Stromal cell of bone marrow (primary cell): ENCODE data around the gene WWOX.

Source experiments
- DNase-seq: peaks from one replicate; pipeline ENCODE4 v3.0.0-alpha.2; 2012; ENCODE audit warnings: low read depth

WWOX gene

GRCh38 chr16:78438632-78439031 lies 339.2 kb downstream of the WWOX start:
- DNase-seq, result no peak

GRCh38 chr16:78439646-78440045 lies 340.2 kb downstream of the WWOX start:
- no peak for DNase-seq

GRCh38 chr16:78441298-78441697 lies 341.8 kb downstream of the WWOX start:
- no peak for DNase-seq

- peak; percentile 64 for DNase-seq
Measured at GRCh38 chr16:78443542-78444364, 344.3 kb downstream of the WWOX start.

- DNase-seq, result no peak
Measured at GRCh38 chr16:78445818-78446217, 346.4 kb downstream of the WWOX start.

- no peak for DNase-seq
Measured at GRCh38 chr16:78446486-78446885, 347.0 kb downstream of the WWOX start.

GRCh38 chr16:78446992-78447563 lies 347.6 kb downstream of the WWOX start:
- no peak for DNase-seq

GRCh38 chr16:78448658-78449271 lies 349.3 kb downstream of the WWOX start:
- DNase-seq, result no peak

- no peak for DNase-seq
Measured at GRCh38 chr16:78450255-78450654, 350.8 kb downstream of the WWOX start.

- DNase-seq, result no peak
Measured at GRCh38 chr16:78452025-78452555, 352.6 kb downstream of the WWOX start.

GRCh38 chr16:78455861-78456260 lies 356.4 kb downstream of the WWOX start:
- DNase-seq, result no peak

- DNase-seq, result no peak
Measured at GRCh38 chr16:78458588-78458987, 359.1 kb downstream of the WWOX start.

- DNase-seq, result peak; percentile 31
Measured at GRCh38 chr16:78460428-78460827, 361.0 kb downstream of the WWOX start.

- no peak for DNase-seq
Measured at GRCh38 chr16:78461087-78461486, 361.6 kb downstream of the WWOX start.

GRCh38 chr16:78461496-78462287 lies 362.2 kb downstream of the WWOX start:
- DNase-seq, result peak; percentile 84

- no peak for DNase-seq
Measured at GRCh38 chr16:78462288-78463208, 363.1 kb downstream of the WWOX start.

GRCh38 chr16:78463591-78463990 lies 364.1 kb downstream of the WWOX start:
- DNase-seq, result no peak

GRCh38 chr16:78464833-78465232 lies 365.4 kb downstream of the WWOX start:
- DNase-seq, result no peak

GRCh38 chr16:78465730-78466129 lies 366.3 kb downstream of the WWOX start:
- no peak for DNase-seq

GRCh38 chr16:78469787-78470186 lies 370.3 kb downstream of the WWOX start:
- DNase-seq, result no peak
